GM19324 (cell line): ENCODE results near the gene MAX.
A peak's percentile ranks its signal among the peaks of the same experiment; 100 is the strongest.

ENCODE experiments used
- ATAC-seq: cut with Tn5 transposase; IDR thresholded peaks from one replicate; pipeline ENCODE4 v1.9.1; 2021; ENCODE audit warnings: mild to moderate bottlenecking, moderate library complexity; ENCODE audit not compliant: unreplicated experiment, low FRiP score

The MAX gene

GRCh38 chr14:65102441-65103149 lies at the start of gene MAX:
MAX (minus strand) TSS chr14:65102517; CDS start chr14:65102339, 178 bp downstream.
- ATAC-seq = peak; percentile 87

- ATAC-seq = no peak
These were observed 49.3 kb upstream of the MAX start for GRCh38 chr14:65151609-65151956.

- no peak for ATAC-seq
These were observed 48.7 kb upstream of the MAX start for GRCh38 chr14:65150898-65151608.

GRCh38 chr14:65149116-65149515 lies 46.8 kb upstream of the MAX start:
- ATAC-seq = no peak

GRCh38 chr14:65144170-65144569 lies 41.9 kb upstream of the MAX start:
- ATAC-seq = no peak

GRCh38 chr14:65142914-65143625 lies 40.8 kb upstream of the MAX start:
- no peak for ATAC-seq

- ATAC-seq = no peak
These were observed 40.1 kb upstream of the MAX start for GRCh38 chr14:65142429-65142828.

- ATAC-seq = no peak
These were observed 39.2 kb upstream of the MAX start for GRCh38 chr14:65141523-65141922.

- no peak for ATAC-seq
These were observed 35.5 kb upstream of the MAX start for GRCh38 chr14:65137648-65138307.

GRCh38 chr14:65134651-65135579 lies 32.6 kb upstream of the MAX start:
- ATAC-seq = no peak

GRCh38 chr14:65132855-65133254 lies 30.5 kb upstream of the MAX start:
- ATAC-seq = no peak

- ATAC-seq = no peak
These were observed 29.0 kb upstream of the MAX start for GRCh38 chr14:65131301-65131701.

- ATAC-seq = no peak
These were observed 25.8 kb upstream of the MAX start for GRCh38 chr14:65128096-65128495.

- no peak for ATAC-seq
These were observed 15.7 kb upstream of the MAX start for GRCh38 chr14:65117769-65118745.

GRCh38 chr14:65115615-65116014 lies 13.3 kb upstream of the MAX start:
- ATAC-seq = no peak

GRCh38 chr14:65110525-65110924 lies 8.2 kb upstream of the MAX start:
- ATAC-seq = no peak

GRCh38 chr14:65109357-65109756 lies 7.0 kb upstream of the MAX start:
- ATAC-seq = no peak

- no peak for ATAC-seq
These were observed 4.9 kb upstream of the MAX start for GRCh38 chr14:65107200-65107599.

GRCh38 chr14:65106736-65107135 lies 4.4 kb upstream of the MAX start:
- no peak for ATAC-seq
